GM04503 (cell line): Measurements from ENCODE around the gene TUT1.
"Not testable (repeated sequence)": the region's sequence is repeated elsewhere in the genome, so short reads cannot be mapped to it uniquely, and the experiment has no call there.

Source experiments
- DNase-seq: peaks from one replicate; pipeline ENCODE4 v3.0.0-alpha.2; 2012; ENCODE audit warnings: low read depth

Gene TUT1

DNA sequence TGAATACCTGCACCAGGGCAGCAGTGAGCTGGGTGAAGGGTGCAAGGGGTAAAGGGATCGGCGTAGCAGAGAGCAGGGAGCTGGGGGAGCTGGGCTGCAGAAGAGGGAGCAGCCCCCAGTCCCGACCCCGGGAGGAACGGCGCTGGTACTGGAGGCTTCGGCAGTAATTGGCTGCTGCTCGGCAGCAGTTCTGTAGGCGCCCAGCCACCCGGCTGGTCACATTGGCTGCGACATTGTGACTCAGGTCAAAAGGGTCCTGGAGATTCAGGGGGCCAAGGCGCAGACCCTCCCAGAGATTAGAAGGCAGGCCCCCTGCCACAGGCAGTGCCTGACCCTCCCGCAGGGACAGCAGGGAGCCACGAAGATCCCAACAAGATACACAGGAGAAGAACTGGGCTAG, 15.5 kb downstream of the TUT1 start:
- no peak for DNase-seq

- no peak for DNase-seq
These were observed 16.2 kb downstream of the TUT1 start for GRCh38 chr11:62575156-62575555.

DNA sequence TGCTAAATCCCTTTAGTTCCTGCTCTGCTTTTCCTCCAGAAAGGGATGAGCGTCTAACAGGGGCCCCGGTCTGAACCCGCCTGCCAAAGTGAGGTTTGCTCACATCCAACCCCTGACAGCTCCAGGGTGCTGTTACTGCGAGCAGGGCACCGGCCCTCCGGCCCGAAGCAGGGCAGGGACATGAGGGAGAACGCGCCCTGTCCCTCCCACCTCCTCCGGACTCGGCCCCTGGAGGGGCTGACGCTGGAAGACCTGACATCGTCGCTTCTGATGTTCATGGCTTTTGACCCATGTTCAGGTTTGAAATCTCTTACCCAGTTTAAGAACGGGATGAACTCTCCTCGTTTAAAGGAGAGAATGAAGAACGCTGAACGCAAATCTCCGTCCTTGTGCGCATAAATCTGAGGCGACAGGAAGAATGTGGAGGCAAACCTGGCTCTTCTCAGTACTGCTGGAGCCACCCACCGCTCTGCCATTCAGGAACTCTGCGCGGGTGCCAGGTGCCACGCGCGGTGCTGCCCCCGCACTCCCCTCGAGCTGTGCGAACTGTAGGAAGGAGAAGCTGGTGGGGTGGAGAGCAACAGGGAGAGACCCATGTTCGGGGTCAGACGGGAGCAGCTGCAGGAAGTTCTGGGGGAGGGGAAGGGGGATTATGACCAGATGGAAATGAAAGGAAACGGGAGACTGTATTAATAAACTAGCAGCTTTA, 16.8 kb downstream of the TUT1 start:
- no peak for DNase-seq

DNA sequence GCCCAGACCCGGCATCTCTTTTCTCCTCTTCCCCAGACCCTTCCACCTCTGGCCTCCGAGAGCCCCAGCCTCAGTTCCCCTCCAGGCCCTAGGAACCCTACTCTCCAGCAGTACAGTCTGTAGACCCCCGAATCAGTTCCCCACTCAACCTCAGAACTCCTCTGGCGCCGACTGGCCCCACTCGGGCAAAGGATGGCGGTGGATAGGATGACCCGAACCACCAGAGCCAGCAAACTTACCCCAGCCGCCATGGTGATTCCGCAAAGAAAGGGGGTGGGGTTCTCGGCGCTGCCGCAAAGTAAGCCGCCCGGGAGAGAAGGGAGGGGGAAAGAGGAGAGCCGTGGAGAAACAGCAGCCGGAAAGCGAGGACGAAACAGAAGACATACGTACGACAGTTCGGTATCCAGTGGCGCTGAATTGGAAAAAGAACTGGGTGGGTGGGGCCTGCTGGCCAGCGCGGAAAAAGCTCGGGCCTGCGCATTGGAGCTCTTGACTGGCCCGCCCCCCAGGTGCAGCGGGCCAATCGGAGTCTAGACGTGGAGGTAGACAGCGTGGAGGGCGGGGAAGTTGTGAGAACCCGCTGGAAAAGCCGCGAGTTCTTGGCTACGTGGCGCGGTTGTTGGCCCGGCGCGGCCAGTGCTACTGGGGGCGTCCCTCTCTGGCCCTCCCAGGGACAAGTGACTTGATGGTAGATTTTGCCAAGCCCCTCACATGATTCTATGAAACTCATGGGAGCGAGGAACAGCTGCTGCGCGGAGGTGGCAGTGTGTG, 17.5 kb downstream of the TUT1 start, which contains the start of gene EEF1G:
Gene EEF1G, minus strand, starts transcription at position 300 of the 771 bp plus-strand sequence. Its CDS starts 49 bp downstream, at position 251.
- DNase-seq: peak; percentile 99

GRCh38 chr11:62573006-62573591, 18.2 kb downstream of the TUT1 start:
- no peak for DNase-seq

GRCh38 chr11:62572431-62572830, 18.9 kb downstream of the TUT1 start:
- DNase-seq: no peak

GRCh38 chr11:62571493-62571892, 19.8 kb downstream of the TUT1 start:
- DNase-seq: not testable (repeated sequence)

GRCh38 chr11:62570903-62571302, 20.4 kb downstream of the TUT1 start:
- not testable (repeated sequence) for DNase-seq

- DNase-seq: no peak
These were observed 21.7 kb downstream of the TUT1 start for GRCh38 chr11:62569611-62570010.

DNA sequence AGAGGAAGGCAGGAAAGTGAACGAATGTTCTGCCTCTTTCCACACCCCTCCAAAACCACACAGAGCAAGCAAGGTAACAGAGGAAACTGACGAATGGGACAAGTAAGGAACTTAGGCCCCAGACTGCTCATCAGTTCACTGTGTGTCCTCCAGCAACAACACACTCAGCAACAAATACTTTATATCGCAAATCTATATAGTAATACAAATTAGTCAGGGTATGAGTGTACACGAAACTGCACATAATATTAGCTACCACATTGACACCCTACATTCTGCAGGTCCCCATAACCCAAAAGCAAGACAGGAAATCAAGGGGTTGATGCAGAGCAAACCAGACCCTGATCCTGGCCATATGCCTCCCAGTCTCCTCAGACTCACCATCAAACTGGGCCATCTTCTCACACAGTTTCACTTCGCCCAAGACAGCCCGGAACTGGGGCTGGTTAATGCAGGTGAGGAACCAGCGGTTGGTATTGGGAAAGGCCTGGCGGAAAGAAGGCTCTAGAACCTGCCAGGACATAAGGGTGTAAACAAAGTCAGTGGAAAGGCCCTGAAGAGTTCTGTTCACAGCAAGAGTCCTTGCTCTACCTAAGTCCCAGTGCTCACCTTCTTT, 24.2 kb downstream of the TUT1 start:
- DNase-seq: no peak

- DNase-seq: no peak
These were observed 25.1 kb downstream of the TUT1 start for GRCh38 chr11:62566247-62566646.

- no peak for DNase-seq
These were observed 26.1 kb downstream of the TUT1 start for GRCh38 chr11:62565100-62565802.

DNA sequence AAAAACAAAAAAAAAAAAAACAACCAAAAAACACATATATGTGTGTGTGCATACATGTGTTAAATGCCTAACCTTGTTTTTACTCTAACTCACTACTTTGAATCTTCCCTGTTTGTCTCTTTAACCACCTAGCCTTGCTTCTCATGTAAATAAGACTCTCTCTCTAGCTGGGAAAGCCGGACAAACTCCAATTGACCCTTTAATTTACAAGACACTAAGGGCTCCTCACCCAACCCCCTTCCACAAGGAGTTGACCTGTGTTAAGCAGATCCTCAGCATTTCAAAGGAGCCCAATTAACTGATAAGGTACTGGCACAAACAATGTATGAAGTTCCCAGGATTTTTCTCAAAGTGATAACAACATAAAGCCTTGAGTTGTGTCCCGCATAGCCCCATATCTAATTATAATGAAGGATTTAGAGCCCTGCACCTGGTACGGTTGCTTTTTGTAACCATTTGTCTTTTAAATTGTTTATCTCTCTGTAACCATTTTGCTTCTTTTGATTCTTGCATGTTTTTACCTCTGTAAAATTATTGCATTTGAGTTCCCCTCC, 29.6 kb downstream of the TUT1 start:
- not testable (repeated sequence) for DNase-seq

- DNase-seq: peak; percentile 96
These were observed 30.7 kb downstream of the TUT1 start for GRCh38 chr11:62560566-62561103.

DNA sequence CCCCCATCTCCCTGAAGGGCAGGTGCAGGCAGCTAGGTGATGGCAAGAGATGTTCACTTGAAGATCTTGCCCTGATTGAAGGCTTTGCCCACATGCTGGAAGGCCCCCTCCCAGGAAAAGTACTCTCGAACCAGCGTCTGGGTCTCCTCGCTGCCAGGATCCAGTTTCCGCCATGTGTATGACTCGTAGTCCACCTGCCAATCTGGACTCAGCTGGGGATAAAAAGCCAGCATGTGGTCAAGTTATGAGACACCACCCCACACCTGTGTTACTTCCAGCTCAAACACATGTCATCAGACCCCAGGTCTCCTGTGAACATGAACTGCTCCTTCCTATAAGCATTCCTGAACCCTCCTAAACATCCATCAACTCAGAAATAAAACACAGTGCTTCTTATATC, 31.7 kb downstream of the TUT1 start:
- DNase-seq: not testable (repeated sequence)

- no peak for DNase-seq
These were observed 32.1 kb downstream of the TUT1 start for GRCh38 chr11:62559204-62559603.

DNA sequence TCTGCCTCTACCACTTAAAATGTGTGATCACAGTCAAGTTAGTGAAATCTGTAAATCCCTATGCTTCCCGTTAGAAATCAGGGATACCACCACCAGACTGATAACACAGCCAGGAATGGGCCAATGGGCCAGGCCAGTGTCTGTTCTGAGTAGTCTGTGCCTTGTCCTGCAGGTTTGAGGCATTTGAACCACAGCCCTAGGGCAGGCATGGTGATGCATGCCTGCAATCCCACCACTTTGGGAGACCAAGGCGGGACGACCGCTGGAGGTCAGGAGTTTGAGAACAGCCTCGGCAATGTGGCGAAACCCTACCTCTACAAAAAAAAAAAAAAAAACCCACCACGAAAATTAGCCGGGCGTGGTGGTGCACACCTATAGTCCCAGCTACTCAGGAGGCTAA, 32.7 kb downstream of the TUT1 start:
- no peak for DNase-seq

GRCh38 chr11:62556875-62557631, 34.3 kb downstream of the TUT1 start:
- DNase-seq: no peak

DNA sequence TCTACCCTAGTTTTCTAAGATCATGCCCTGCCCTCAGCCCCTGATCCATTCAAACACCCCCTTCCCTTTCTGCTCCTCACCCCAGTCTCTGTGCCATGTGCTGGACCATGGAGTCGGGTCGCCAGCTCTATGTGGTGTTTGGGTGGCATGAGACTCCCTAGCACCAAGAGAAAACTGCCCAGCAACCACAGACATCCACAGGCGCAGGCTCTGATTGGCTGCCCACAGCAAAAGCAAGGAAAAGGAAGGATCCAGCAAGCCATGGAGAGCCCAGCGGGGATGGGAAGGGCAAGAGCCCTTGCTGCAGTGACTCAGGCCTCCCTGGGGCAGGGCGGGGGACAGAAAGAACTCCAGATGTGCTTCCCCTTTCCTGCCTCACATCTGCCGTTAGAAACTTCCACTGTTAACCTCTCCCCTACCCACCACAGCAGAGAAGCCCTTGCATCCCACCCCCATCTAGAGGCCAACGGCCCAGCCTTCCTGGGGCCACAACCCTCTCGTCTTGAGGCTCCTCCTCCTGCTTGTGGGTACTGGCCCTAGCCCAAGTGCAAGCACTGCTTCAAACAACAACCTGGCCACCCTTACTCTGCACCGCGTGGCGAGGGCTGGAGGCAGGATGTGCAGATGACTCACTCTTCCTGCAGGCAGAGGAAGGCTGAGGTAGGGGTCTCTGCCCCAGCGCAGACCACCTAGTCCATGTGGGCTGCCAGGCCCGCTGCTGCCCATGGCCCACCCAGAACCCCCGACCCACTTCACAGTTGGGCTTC, 35.0 kb downstream of the TUT1 start:
- peak; percentile 88 for DNase-seq
